Measurements from ENCODE around the gene ST6GALNAC1.

DNA sequence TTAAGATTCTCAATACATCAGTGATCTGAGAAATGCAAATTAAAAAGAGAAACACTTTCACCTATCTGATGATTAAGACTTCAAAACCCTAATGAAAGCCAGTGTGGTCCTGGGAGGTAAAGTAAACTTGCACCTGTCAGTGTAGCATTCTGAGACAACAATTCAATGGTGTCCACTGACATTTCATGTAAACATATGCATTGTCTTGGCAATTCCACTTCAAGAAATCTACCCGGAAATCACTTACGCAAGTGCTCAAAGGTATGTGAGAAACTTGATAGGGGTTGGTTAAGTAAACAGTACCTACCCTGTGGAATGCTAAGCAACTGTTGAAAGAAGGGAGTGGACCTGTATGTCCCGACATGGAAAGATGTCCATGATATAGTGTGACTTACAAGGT is 2.1 kb downstream of the ST6GALNAC1 start:
- no peak for TF ChIP-seq EZH2 (IDR thresholded peaks at IDR 0.05; ENCODE audit: borderline replicate concordance)
- TF ChIP-seq, protein P1, sequence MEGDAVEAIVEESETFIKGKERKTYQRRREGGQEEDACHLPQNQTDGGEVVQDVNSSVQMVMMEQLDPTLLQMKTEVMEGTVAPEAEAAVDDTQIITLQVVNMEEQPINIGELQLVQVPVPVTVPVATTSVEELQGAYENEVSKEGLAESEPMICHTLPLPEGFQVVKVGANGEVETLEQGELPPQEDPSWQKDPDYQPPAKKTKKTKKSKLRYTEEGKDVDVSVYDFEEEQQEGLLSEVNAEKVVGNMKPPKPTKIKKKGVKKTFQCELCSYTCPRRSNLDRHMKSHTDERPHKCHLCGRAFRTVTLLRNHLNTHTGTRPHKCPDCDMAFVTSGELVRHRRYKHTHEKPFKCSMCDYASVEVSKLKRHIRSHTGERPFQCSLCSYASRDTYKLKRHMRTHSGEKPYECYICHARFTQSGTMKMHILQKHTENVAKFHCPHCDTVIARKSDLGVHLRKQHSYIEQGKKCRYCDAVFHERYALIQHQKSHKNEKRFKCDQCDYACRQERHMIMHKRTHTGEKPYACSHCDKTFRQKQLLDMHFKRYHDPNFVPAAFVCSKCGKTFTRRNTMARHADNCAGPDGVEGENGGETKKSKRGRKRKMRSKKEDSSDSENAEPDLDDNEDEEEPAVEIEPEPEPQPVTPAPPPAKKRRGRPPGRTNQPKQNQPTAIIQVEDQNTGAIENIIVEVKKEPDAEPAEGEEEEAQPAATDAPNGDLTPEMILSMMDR (IDR thresholded peaks at IDR 0.05; ENCODE audit: poor library complexity) = no peak
- TF ChIP-seq EZH2phosphoT487 (IDR thresholded peaks at IDR 0.05; ENCODE audit: low read depth, severe bottlenecking, unreplicated experiment) = no peak
